Activated CD4-positive, alpha-beta T cell treated with anti-CD3 and anti-CD28 coated beads, Interleukin-2, amount 50 U/mL, for 16 hours (primary cell): Measurements from ENCODE around the gene VWDE.
"Not testable (repeated sequence)": the region's sequence is repeated elsewhere in the genome, so short reads cannot be mapped to it uniquely, and the experiment has no call there.

ENCODE experiments used
- DNase-seq: peaks from one replicate; pipeline ENCODE4 v3.0.0-alpha.2; 2020

VWDE gene

GRCh38 chr7:12403287-12404181 is at the start of gene VWDE:
Gene VWDE, minus strand, starts transcription at chr7:12403865. Its CDS starts 149 bp downstream, at chr7:12403716.
- peak; percentile 64 for DNase-seq

GRCh38 chr7:12453136-12453535 is 49.5 kb upstream of the VWDE start:
- DNase-seq: not testable (repeated sequence)

DNA sequence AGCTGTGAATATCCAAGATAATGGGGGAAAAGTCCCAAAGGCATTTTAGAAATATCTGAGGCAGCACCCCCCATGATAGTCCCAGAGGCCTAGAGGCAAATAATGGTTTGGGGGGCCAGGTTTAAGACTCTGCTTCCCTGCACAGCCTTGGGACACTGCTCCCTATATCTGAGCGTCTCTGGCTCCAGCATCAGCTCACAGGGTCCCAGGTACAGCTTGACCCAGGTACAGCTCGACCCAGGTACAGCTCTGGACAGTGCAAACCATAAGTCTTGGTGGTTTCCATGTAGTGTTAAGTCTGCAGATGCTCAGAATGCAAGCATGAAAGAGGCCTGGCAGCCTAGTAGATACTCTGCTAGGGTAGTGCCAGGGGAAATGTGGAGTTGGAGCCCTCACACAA is 47.0 kb upstream of the VWDE start:
- no peak for DNase-seq

DNA sequence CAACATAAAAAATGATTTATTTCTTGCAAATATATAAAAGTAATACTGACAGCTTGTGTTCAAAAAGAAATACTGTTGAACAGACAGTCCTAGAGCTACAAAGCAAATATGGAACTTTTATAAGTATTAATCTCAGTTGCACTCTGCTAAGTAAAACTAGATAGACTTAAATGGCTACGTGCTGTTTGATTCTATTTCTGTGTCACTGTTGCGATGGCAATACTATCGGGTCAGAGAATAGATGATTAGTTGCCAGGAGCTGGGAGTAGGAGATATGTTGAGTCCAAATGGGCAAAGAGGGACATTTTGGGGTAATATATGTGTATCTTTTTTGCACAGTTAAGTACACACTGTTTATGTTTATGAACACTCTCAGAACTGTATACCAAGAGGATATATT is 41.1 kb upstream of the VWDE start:
- no peak for DNase-seq

GRCh38 chr7:12440229-12440628 is 36.6 kb upstream of the VWDE start:
- no peak for DNase-seq

DNA sequence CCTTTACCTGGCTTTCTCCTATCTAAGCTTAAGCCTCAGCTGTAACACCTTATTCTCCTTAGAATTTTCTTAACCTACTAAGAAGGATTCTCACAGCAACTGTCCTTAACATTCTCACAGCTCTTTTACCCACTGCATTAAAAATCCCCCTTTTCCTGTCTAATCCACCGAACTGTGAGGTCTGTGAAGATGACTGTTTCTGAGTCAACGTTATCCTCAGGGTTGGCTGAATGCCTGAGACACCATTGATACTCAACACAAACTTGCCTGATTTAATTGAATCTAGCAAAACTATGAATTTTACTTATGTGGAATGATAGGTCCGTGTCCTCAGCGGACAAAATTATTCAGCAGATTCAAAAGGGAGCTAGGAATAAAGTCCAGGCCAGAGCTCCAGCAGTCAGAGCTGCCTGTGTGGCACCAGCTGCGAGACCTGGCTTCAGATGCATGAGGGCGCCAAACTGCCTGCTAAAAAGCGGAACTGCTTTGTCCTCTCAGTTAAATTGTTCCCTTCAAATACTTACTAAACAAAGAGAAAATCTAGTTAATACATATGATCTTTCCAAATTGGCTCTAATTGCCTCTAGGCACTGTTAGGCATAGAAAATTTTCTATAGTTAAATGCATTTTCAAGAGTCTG is 33.4 kb upstream of the VWDE start:
- DNase-seq: no peak

GRCh38 chr7:12436126-12436525 is 32.5 kb upstream of the VWDE start:
- DNase-seq: no peak

DNA sequence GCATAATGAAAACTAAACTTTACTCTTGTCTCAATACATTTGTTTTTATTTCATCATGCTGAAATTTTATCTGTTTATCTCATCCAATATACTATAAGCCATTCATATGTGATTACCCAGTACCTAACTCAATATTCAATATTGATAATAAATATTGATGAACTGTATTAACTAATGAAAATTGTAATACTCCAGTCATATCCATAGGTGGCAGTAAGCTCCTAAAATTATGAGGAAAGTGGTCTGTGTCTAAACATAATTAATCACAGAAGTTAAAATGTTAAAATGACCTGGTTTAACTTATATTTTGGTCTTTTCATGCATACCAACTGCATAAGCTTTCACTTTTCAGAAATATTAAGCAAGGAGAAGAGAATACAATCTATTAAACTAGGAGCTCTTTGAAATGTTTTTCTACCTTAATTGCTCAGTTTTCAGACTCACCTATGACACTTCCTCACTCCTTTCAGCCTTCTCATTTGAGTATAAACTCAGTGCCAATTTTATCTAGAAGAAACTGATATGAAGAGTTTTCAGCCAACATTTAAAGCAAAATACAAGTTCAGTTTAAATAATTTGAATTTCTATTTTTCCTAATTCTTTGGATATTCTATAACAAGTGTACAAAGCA is 30.5 kb upstream of the VWDE start:
- DNase-seq: no peak

DNA sequence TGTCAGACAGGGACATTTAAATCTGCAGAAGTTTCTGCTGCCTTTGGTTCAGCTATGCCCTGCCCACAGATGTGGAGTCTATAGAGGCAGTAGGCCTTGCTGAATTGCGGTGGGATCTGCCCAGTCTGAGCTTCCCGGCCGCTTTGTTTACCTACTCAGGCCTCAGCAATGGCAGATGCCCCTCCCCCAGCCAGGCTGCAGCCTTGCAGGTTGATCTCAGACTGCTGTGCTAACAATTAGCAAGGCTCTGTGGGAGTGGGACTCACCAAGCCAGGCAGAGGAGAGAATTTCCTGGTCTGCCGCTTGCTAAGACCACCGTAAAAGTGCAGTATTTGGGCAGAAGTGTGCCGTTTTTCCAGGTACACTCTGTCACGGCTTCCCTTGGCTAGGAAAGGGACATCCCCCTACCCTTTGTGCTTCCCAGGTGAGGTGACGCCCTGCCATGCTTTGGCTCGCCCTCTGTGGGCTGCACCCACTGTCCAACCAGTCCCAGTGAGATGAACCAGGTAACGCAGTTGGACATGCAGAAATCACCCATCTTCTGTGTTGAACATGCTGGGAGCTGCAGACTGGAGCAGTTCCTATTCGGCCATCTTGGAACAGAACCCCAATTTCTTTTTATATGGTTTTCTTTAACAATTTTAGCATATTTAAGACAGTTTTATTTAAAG is 28.4 kb upstream of the VWDE start:
- no peak for DNase-seq

DNA sequence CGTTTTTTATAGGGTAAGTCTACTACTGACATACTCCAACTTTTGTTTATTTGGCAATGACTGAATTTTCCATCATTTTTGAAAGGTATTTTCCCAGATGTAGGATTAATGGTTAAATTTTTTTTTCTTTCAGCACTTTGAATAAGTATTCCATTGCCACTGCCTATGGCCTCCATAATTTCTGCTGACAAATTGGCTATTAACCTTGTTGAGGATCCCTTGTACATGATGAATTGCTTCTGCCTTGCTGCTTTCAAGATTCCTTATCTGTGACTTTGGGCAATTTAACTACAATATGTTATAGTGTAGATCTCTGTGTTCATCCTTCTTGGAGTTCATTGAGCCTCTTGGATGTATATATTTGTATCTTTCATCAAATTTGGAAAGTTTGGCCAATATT is 21.6 kb upstream of the VWDE start:
- no peak for DNase-seq

GRCh38 chr7:12423997-12424745 is 20.5 kb upstream of the VWDE start:
- no peak for DNase-seq

- no peak for DNase-seq
Measured at GRCh38 chr7:12423355-12423996, 19.8 kb upstream of the VWDE start.

- no peak for DNase-seq
Measured at GRCh38 chr7:12422554-12423320, 19.1 kb upstream of the VWDE start.

- DNase-seq: no peak
Measured at GRCh38 chr7:12418452-12418851, 14.8 kb upstream of the VWDE start.

- no peak for DNase-seq
Measured at GRCh38 chr7:12415072-12415471, 11.4 kb upstream of the VWDE start.

- DNase-seq: no peak
Measured at GRCh38 chr7:12412407-12412806, 8.7 kb upstream of the VWDE start.

DNA sequence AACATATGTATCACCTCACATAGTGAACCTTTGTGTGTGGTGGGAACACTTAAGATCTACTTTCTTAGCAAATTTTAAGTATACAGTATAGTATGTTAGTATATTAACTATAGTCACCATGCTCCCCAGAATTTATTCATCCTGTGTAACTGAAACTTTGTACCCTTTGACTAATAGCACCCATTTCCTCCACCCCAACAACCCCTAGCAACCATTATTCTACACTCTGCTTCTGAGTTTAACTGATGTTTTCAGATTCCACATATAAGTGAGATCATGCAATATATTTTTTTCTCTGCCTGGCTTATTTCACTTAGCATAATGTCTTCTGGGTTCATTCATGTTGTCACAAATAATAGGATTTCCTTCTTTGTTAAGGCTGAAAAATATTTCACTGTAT is 6.9 kb upstream of the VWDE start:
- DNase-seq: no peak

DNA sequence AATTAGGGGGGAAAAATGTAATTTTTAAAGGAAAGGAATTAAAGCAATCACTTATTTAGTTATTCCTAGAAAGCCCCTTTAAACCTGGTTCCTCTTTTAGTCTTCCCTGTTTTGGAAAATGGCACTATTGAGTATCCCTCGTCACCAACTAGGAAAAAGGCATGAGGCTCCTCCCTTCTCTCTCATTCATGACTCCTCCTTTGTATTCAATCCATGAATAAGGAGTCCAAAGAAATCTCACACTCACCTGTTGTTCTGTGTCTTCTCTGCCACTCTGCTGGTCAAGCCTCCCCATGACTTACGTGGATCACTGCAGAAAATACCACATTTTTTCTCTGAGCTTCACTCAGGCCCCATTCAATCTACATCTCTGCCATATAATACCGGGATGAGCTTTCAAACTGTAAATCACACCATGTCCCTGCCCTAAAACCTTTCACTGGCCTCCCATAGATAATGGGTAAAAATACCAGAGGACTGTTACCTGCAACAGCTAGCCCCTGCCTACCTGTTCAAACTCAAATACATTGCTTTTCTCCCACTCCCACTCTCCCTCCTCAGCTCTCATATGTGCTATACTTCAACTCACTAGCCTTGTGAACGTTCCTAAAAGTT is 5.5 kb upstream of the VWDE start:
- DNase-seq: no peak

DNA sequence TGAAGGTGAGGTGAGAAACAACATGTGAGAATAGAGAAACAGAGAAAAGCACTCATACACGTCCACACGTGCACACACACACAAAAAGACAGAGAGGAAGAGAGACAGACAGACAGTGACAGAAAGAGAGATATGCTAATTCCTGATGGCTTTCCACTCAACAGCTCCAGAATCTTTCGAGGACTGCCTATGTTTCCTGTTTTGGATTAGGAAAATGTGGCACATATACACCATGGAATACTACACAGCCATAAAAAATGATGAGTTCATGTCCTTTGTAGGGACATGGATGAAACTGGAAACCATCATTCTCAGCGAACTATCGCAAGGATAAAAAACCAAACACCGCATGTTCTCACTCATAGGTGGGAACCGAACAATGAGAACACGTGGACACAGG is 4.0 kb upstream of the VWDE start:
- not testable (repeated sequence) for DNase-seq

GRCh38 chr7:12402365-12402725 is 1.3 kb downstream of the VWDE start:
- DNase-seq: no peak
